Progenitor cell of endocrine pancreas (in vitro differentiated cells): Measurements from ENCODE around the gene ANKFY1. TPM values are rescaled to one million over a fixed set of nuclear protein-coding genes. Genes with fewer than 3 reads are reported as not detected.
A peak's percentile ranks its signal among the peaks of the same experiment; 100 is the strongest.

Source experiments
- DNase-seq: peaks from one replicate; pipeline ENCODE4 v3.0.0; 2021; ENCODE audit warnings: low spot score; ENCODE audit not compliant: unreplicated experiment
- H3K27ac Mint-ChIP-seq: 2 replicates; pipeline ENCODE4 v1.8.0; 2021; ENCODE audit warnings: mild to moderate bottlenecking, moderate library complexity, mixed read lengths
- H3K27me3 Mint-ChIP-seq: 2 replicates; pipeline ENCODE4 v1.8.0; 2021; ENCODE audit warnings: mixed read lengths
- H3K36me3 Mint-ChIP-seq: 2 replicates; pipeline ENCODE4 v1.8.0; 2022; ENCODE audit warnings: mixed read lengths; ENCODE audit not compliant: insufficient read depth
- H3K4me1 Mint-ChIP-seq: 2 replicates; pipeline ENCODE4 v1.8.0; 2021; ENCODE audit warnings: low read depth, mixed read lengths
- H3K4me3 Mint-ChIP-seq: 2 replicates; pipeline ENCODE4 v1.8.0; 2021; ENCODE audit warnings: low read depth, mild to moderate bottlenecking, moderate library complexity, mixed read lengths
- H3K9me3 Mint-ChIP-seq: 2 replicates; pipeline ENCODE4 v1.8.0; 2021; ENCODE audit warnings: low read depth, mixed read lengths
- CTCF ChIP-seq: fragments of 200-600 bp; sonication (generic); IDR thresholded peaks from one replicate; pipeline ENCODE4 v1.5.0; 2021; ENCODE audit warnings: antibody characterized with exemption, mild to moderate bottlenecking; ENCODE audit not compliant: unreplicated experiment
- long read RNA-seq: library from polyadenylated mRNA; unstranded; transcript quantifications from one replicate; pipeline ENCODE4 v2.0.0, GENCODE V29; 2020
- total RNA-seq: library from RNA; stranded (reverse); gene quantifications from 2 replicates; pipeline ENCODE4 v1.2.1, GENCODE V29; 2021

Gene ANKFY1
- total RNA-seq, result 59.8 and 64.6 TPM in 2 replicates
- long read RNA-seq, full-length matches to known transcripts, result 6 of 56 reads
- long read RNA-seq, partial matches to known transcripts, result 11 of 56 reads
- long read RNA-seq, other reads (novel, unspliced or antisense), result 39 of 56 reads

GRCh38 chr17:4263282-4264215 lies at the start of gene ANKFY1:
Gene ANKFY1 (minus strand): TSS chr17:4263979. CDS start chr17:4263941, 38 bp downstream.
- Mint-ChIP-seq H3K36me3 (peaks cover 20% of the 10 kb centered on the region), H3K4me1 (peaks cover 15% of the 10 kb centered on the region), H3K27ac (peak within 1 kb of the TSS; percentile 95), H3K27me3 (no peaks in the 10 kb centered on the region), H3K9me3 (peaks cover 7% of the 10 kb centered on the region), H3K4me3 (peak within 1 kb of the TSS; percentile 88)
- no peak for TF ChIP-seq CTCF
- DNase-seq, result peak; percentile 97

- Mint-ChIP-seq H3K27me3 (no peaks in the 10 kb centered on the region), H3K4me1 (peaks cover 31% of the 10 kb centered on the region)
- no peak for DNase-seq
These were observed 46.7 kb upstream of the ANKFY1 start for GRCh38 chr17:4310354-4311060.

GRCh38 chr17:4309897-4310296 lies 46.1 kb upstream of the ANKFY1 start:
- H3K9me3 Mint-ChIP-seq, result peaks cover 16% of the 10 kb centered on the region
- H3K4me3 Mint-ChIP-seq, result no peak overlapping the region
- no peak for DNase-seq
- peak overlapping the region; percentile 91 for H3K27ac Mint-ChIP-seq
- no peak for TF ChIP-seq CTCF
- H3K27me3 Mint-ChIP-seq, result no peaks in the 10 kb centered on the region
- H3K36me3 Mint-ChIP-seq, result peaks cover 16% of the 10 kb centered on the region
- peaks cover 30% of the 10 kb centered on the region for H3K4me1 Mint-ChIP-seq

More at GRCh38 chr17:4310354-4311060, 46.7 kb upstream of the ANKFY1 start:
- no peak for TF ChIP-seq CTCF
- Mint-ChIP-seq H3K27ac (peak overlapping the region; percentile 91), H3K4me3 (no peak overlapping the region), H3K9me3 (peaks cover 17% of the 10 kb centered on the region), H3K36me3 (peaks cover 17% of the 10 kb centered on the region)

- H3K27me3 Mint-ChIP-seq, result no peaks in the 10 kb centered on the region
- no peak overlapping the region for H3K4me3 Mint-ChIP-seq
- H3K36me3 Mint-ChIP-seq, result peaks cover 11% of the 10 kb centered on the region
- TF ChIP-seq CTCF, result no peak
- no peak for DNase-seq
- peaks cover 13% of the 10 kb centered on the region for H3K9me3 Mint-ChIP-seq
- peak overlapping the region; percentile 25 for H3K27ac Mint-ChIP-seq
- H3K4me1 Mint-ChIP-seq, result peaks cover 18% of the 10 kb centered on the region
These were observed 43.6 kb upstream of the ANKFY1 start for GRCh38 chr17:4307179-4307930.
